Endothelial cell of umbilical vein (primary cell): ENCODE measurements around the gene ABCB6.

Experiments used
- CTCF ChIP-seq, 2 donors: IDR thresholded peaks; 1 replicate in 1 of 2; 2 replicates in 1 of 2; pipeline ENCODE4 v1.5.1; 2011; ENCODE audit warnings: low read length in 2 of 2, mild to moderate bottlenecking in 2 of 2, moderate library complexity in 2 of 2, control low read depth in 1 of 2, inconsistent platforms in 1 of 2, low read depth in 1 of 2; ENCODE audit not compliant: insufficient read depth in 1 of 2; ENCODE audit errors: extremely low read depth in 1 of 2
- EZH2 ChIP-seq: IDR thresholded peaks from 2 replicates; pipeline ENCODE4 v1.6.1; 2012; ENCODE audit warnings: borderline replicate concordance, low read depth, mild to moderate bottlenecking, moderate library complexity, low read length, inconsistent platforms; ENCODE audit not compliant: severe bottlenecking
- FOS ChIP-seq: IDR thresholded peaks from 2 replicates; pipeline ENCODE4 v1.6.1; 2011; ENCODE audit warnings: mild to moderate bottlenecking, low read length, moderate library complexity, borderline replicate concordance; ENCODE audit not compliant: insufficient read depth
- GATA2 ChIP-seq: IDR thresholded peaks from 2 replicates; pipeline ENCODE4 v1.7.0; 2011; ENCODE audit warnings: low read depth, mild to moderate bottlenecking, moderate library complexity, mixed read lengths, low read length; ENCODE audit not compliant: insufficient read length, insufficient read depth
- JUN ChIP-seq: IDR thresholded peaks from 2 replicates; pipeline ENCODE4 v1.6.1; 2011; ENCODE audit warnings: borderline replicate concordance, low read depth; ENCODE audit not compliant: insufficient read length, insufficient read depth
- MAX ChIP-seq: IDR thresholded peaks from 2 replicates; pipeline ENCODE4 v1.6.1; 2011; ENCODE audit not compliant: insufficient read depth, insufficient read length
- MYC ChIP-seq: IDR thresholded peaks from one replicate; pipeline ENCODE4 v1.6.1; 2011; ENCODE audit warnings: mild to moderate bottlenecking, low read depth, low read length
- POLR2A ChIP-seq: IDR thresholded peaks from 2 replicates; pipeline ENCODE4 v1.6.1; 2012; ENCODE audit warnings: low read depth, mild to moderate bottlenecking, control low read depth, low read length
- POLR2AphosphoS5 ChIP-seq: IDR thresholded peaks from 2 replicates; pipeline ENCODE4 v1.6.1; 2012; ENCODE audit warnings: low read depth, mild to moderate bottlenecking, control low read depth, low read length, moderate library complexity; ENCODE audit not compliant: insufficient read depth

GRCh38 chr2:219175486-219175885 lies 43.3 kb downstream of the ABCB6 start:
- no peak for TF ChIP-seq POLR2A
- TF ChIP-seq CTCF (IDR thresholded peaks at IDR 0.05; ENCODE audit: extremely low read depth in 1 of 2, insufficient read depth in 1 of 2, low read depth in 1 of 2, low read length in 2 of 2) = no peak
- TF ChIP-seq EZH2 = no peak
- no peak for TF ChIP-seq MAX
- TF ChIP-seq JUN = no peak
- no peak for TF ChIP-seq POLR2AphosphoS5
- no peak for TF ChIP-seq GATA2
- TF ChIP-seq MYC = no peak
- TF ChIP-seq FOS = no peak
